GM18861 (cell line): ENCODE measurements around the gene IZUMO3.
"Not testable (repeated sequence)": the region's sequence is repeated elsewhere in the genome, so short reads cannot be mapped to it uniquely, and the experiment has no call there.

Experiments
- ATAC-seq: cut with Tn5 transposase; IDR thresholded peaks from one replicate; pipeline ENCODE4 v1.9.1; 2021; ENCODE audit not compliant: unreplicated experiment

IZUMO3 gene, protein sequence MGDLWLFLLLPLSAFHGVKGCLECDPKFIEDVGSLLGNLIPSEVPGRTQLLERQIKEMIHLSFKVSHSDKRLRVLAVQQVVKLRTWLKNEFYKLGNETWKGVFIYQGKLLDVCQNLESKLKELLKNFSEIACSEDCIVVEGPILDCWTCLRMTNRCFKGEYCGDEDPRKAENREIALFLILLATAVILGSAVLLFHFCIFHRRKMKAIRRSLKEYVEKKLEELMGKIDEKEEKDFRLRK

DNA sequence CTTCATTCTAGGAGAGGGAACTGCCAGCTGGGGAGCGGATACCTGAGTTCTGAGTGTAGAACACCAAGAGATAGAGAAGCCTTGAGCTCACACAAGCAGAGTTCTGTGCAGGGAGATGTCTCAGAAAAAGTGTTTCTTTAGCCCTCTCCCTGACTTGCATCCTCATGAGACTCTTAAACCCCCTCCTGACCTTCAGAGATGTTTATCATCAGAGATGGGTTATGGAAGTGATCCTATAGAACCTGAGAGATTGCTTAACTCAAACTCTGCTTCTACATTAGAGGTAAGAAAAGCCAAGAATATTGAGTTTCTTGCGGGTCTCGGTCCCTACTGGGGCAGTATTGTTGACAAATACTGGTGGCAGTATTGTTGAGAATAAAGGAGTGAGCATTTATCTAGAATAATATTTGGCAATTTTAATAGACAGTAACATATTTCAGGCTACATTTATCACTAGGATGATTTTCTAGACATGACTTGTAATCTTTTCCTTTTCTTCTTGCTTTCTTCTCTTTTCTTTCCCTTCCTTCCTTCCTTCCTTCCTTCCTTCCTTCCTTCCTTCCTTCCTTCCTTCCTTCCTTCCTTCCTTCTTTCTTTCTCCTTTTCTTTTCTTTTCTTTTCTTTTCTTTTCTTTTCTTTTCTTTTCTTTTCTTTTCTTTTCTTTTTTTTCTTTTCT, at the start of gene IZUMO3:
Gene IZUMO3 (minus strand): TSS at position 51 of the 676 bp plus-strand sequence. CDS start 248 bp downstream, outside the sequence.
- ATAC-seq: no peak

DNA sequence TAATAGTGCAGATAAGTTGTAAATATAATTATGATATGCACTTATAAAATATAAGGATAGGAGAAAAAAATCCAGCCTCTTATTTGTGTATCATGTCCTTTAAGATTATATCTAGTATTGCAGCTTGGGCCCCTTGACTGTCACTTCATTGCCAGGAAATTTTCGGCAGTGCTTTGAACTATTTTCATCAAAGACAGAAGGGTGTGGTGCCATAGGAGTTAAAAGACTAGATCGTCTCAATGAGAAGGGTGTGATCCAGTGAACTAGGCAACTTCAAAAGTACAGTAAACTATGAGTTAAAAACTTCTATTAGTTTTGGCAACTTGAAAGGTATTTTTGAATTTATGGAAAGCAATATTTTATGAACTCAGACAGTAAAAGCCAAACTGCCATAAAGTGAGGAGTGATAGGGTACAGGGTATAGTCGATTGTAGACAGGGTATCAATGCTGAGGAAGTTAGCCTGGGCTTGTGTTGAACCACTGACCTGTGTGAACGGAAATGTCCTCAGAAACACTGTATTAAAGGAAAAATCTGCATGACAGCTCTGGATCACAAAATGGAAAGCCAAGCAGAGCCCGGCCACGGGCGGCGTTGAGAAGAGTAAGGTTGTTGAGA, 48.6 kb upstream of the IZUMO3 start:
- no peak for ATAC-seq

GRCh38 chr9:24590432-24590831, 44.7 kb upstream of the IZUMO3 start:
- ATAC-seq: no peak

DNA sequence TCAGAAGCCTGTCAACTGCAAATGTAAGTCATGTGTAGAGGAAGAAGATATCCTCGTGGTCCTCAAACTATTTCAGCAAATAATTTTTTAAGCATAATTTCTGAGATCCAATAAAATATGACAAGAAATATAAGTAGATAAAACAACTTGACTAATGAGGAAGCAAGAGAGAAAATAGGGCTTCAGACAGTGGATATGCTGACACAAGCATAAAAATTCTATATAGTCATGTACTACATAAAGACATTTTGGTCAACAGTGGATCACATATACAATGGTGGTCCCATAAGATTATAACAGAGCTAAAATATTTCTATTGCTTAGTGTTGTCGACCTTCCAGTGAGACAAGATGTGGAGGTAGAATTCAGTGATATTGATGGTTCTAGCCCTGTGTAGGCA, 42.2 kb upstream of the IZUMO3 start:
- no peak for ATAC-seq

DNA sequence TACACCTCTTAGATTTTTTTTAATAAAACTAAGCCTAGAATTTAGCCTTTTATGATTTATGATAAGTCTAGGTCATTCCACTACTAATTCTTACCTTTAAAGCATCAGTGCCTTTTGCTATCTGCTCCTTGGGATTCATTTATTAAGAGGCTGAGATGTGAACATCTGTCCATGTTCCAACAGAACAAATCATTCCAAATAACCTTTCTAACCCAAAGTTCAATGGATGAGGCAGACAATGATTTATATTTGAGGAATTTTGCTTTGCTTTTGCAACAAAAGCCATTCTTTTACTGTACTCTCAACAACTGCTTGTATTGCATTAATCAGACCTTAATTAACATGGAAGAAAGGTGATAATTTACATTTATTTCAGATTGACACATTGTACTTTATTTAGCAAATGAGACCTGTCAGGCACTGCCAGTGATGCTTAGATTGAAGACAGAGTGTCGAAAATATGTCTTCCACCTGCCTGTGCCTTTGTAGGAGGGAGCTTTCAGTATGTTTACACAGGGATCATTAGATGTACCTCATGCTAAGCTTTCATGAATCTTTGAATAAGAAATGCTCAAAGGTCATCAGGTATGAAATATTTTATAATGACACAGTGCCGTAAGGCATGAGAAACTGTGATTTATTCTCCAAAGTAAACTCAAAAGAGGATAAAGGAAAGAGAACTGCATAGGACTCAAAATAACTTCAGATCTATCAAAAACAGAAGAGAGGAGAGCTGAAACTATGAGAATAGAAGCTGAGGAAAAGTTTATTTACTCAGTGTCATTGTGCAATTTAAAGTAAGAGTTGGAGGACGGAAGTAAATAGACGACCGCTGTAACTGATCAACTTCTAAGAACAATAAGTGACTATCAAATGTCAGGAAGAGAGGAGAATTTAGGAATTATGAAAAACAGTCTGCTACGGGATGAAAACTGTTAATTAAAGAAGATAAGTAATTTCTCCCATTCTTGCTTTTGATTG, 36.7 kb upstream of the IZUMO3 start:
- ATAC-seq: no peak

DNA sequence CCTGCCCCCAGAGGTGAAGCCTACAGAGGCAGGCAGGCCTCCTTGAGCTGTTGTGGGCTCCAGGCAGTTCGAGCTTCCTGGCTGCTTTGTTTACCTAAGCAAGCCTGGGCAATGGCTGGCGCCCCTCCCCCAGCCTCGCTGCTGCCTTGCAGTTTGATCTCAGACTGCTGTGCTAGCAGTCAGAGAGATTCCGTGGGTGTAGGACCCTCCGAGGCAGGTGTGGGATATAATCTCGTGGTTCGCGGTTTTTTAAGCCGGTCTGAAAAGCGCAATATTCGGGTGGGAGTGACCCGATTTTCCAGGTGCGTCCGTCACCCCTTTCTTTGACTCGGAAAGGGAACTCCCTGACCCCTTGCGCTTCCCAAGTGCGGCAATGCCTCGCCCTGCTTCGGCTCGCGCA, 34.3 kb upstream of the IZUMO3 start:
- not testable (repeated sequence) for ATAC-seq

- ATAC-seq: no peak
Measured at GRCh38 chr9:24572406-24572805, 26.7 kb upstream of the IZUMO3 start.

DNA sequence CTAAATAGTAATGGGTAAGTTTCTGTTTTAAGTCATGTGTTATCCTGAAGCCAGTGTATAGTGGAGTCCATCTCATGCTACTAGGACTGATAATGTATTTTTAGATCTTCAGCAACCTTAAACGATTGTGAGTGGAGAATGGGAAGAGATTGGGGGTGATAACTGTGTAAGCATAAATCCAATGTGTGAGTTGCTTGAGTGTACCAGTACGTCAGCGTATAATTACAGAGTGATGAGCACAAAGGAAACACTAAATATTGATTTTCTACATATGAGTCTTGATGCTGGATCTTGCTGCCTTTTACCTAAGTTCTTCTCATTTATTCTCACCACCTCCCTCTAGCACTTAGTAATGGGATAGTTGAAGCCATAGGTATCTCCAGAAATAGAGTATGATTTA, 16.3 kb upstream of the IZUMO3 start:
- no peak for ATAC-seq

DNA sequence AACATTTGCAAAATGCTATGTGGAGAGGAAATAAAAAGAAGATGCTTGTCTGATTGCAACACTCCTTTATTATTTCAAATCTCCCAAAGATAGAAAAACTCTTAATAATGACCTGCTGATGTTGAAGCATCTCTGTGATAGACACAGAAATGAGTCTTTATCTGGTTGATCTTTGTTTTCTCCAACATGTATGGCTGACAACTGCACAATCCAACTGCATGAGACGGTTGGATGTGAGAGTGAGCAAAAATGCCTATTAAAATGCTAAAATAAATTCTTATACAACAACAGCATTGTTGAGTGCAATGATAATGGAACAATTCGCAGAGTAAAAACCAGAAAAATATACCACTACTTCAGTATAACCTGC, 7.5 kb upstream of the IZUMO3 start:
- ATAC-seq: no peak

- ATAC-seq: no peak
Measured at GRCh38 chr9:24552526-24553182, 7.0 kb upstream of the IZUMO3 start.

- ATAC-seq: no peak
Measured at GRCh38 chr9:24545285-24545684, 412 bp downstream of the IZUMO3 start.

DNA sequence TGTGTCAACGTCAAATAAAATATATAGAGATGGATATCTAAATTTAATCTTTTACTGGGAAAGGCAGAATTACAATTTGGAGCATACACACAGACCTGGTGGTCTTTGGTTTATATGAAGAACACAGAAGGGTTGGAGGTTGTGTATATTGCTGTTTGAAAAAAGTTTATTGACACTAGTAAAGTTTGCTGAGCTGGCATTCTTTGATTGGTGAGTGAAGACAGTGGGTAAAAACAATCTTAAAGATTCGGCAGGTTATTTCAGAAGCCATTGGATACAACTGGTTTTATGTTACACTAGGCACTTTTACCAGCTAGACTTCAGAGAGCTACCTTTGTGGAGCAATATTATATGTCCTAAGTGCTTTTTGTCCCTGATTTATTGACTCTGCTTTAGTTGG, 27.2 kb downstream of the IZUMO3 start:
- no peak for ATAC-seq

GRCh38 chr9:24516463-24516862, 29.2 kb downstream of the IZUMO3 start:
- no peak for ATAC-seq

DNA sequence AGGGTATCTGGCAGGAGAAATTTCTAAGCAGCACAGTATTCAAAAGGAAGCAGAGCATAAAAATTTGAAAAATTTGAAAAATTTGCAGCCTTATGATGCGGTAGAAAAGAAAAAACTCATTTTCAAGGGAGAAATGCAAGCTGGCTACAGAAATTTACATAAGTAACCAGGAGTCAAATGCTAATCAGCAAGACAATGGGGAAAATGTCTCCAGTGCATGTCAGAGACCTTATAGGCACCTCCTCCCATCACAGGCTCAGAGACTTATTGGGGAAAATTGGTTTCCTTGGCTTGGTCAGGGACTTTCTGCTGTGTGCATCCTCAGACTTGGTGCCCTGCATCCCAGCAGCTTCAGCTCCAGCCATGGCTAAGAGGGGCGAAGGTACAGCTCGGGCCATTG, 35.8 kb downstream of the IZUMO3 start:
- ATAC-seq: no peak

- no peak for ATAC-seq
Measured at GRCh38 chr9:24504521-24504920, 41.2 kb downstream of the IZUMO3 start.

- no peak for ATAC-seq
Measured at GRCh38 chr9:24502206-24502937, 43.3 kb downstream of the IZUMO3 start.

- no peak for ATAC-seq
Measured at GRCh38 chr9:24500761-24501160, 44.9 kb downstream of the IZUMO3 start.

DNA sequence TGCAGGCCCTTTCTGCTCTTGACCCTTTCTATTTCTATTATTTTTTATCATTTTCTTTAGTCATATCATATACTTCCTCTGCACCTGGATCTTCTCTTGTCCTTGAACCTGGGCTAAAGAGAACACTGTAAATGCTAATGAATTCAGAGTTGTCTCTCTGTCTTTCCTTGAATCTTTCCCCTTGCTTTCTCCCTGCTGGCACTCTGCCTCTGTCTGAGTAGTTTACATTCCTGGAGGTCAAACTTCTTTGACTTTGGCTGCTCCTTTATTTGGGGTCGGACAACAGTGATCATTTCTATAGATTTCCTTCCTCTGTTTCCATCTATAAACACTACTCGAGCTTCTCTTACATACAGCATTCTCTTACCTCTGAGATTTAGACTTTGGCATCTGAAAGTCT, 47.1 kb downstream of the IZUMO3 start:
- ATAC-seq: no peak

DNA sequence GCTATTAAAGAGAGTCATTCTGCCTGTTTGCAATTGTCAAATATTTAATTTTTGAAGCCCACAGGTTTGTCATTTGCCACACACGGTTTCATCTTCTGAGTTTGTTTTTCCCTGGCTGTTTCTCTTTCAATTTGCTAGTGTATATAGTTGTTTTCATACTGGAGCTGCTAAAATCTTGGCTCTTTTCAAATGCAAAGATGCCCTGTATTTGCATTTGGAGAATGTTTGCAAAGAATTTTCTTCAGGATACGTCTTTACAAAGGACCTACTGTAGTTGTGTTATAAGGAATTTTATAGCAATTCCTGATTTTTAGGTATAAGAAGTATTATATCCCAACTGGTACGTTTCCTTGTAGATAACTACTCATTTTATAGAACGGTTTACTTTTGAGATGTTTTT, 48.0 kb downstream of the IZUMO3 start:
- ATAC-seq: no peak
